Uterus (tissue), 4 donors: Measurements from ENCODE around the gene PSMA6. TPM values are rescaled to one million over a fixed set of nuclear protein-coding genes. Genes with fewer than 3 reads are reported as not detected.
"Not testable (repeated sequence)": the region's sequence is repeated elsewhere in the genome, so short reads cannot be mapped to it uniquely, and the experiment has no call there.

ENCODE experiments used
- DNase-seq, 2 donors: peaks; one replicate each; pipeline ENCODE4 v3.0.0-alpha.2; 2019 to 2020
- H3K27ac ChIP-seq, 2 donors: fragments of 200-600 bp; sonication (generic); 1 replicate in 1 of 2; 2 replicates in 1 of 2; pipeline ENCODE4 v1.5.1; 2016 to 2018
- H3K27me3 ChIP-seq, 2 donors: fragments of 200-600 bp; sonication (generic); one replicate each; pipeline ENCODE4 v1.5.1; 2018 to 2019; ENCODE audit warnings: control low read depth in 1 of 2
- H3K36me3 ChIP-seq, 2 donors: fragments of 200-600 bp; sonication (generic); one replicate each; pipeline ENCODE4 v1.5.1; 2019; ENCODE audit warnings: control low read depth in 1 of 2
- H3K4me1 ChIP-seq, 2 donors: fragments of 200-600 bp; sonication (generic); one replicate each; pipeline ENCODE4 v1.5.1; 2018 to 2019; ENCODE audit warnings: control low read depth in 1 of 2
- H3K4me3 ChIP-seq, 2 donors: fragments of 200-600 bp; sonication (generic); 1 replicate in 1 of 2; 2 replicates in 1 of 2; pipeline ENCODE4 v1.5.1; 2018 to 2019; ENCODE audit warnings: mild to moderate bottlenecking in 1 of 2
- H3K9me3 ChIP-seq, 2 donors: fragments of 200-600 bp; sonication (generic); one replicate each; pipeline ENCODE4 v1.5.1; 2019; ENCODE audit warnings: control low read depth in 1 of 2
- POLR2A ChIP-seq, 2 donors: fragments of 450-650 bp; IDR thresholded peaks; one replicate each; pipeline ENCODE4 v1.6.1; 2016; ENCODE audit warnings: antibody characterized with exemption in 2 of 2, mild to moderate bottlenecking in 1 of 2, moderate library complexity in 1 of 2
- intact Hi-C: fragments of 100-400 bp; cut with DNase I; formaldehyde crosslinking; loops from one replicate; pipeline ENCODE4 v1.15.1; 2023; ENCODE audit warnings: low total_unique reads
- total RNA-seq, 4 donors: library from RNA; depleted of rRNA in 3 of 4; stranded (reverse); fragments of >200 nt in 3 of 4; gene quantifications; one replicate each; pipeline versions ENCODE4 v1.1.0 to v1.2.4, GENCODE V29; 2014 to 2023
- TF ChIP-seq, protein P1 (sequence below), 4 experiments: fragments of 200-600 bp in 2 of 4; fragments of 450-650 bp in 2 of 4; sonication (generic) in 2 of 4; IDR thresholded peaks; one replicate each; pipeline ENCODE4 v1.5.1; 2016 to 2019; ENCODE audit warnings: antibody characterized with exemption in 4 of 4, mild to moderate bottlenecking in 2 of 4, moderate library complexity in 1 of 4
- donor health status: DM: yes; HTN: yes; CAD: no.

The PSMA6 gene
- total RNA-seq, 4 donors from 2014 or later = 114 to 180 (median 142) TPM

DNA sequence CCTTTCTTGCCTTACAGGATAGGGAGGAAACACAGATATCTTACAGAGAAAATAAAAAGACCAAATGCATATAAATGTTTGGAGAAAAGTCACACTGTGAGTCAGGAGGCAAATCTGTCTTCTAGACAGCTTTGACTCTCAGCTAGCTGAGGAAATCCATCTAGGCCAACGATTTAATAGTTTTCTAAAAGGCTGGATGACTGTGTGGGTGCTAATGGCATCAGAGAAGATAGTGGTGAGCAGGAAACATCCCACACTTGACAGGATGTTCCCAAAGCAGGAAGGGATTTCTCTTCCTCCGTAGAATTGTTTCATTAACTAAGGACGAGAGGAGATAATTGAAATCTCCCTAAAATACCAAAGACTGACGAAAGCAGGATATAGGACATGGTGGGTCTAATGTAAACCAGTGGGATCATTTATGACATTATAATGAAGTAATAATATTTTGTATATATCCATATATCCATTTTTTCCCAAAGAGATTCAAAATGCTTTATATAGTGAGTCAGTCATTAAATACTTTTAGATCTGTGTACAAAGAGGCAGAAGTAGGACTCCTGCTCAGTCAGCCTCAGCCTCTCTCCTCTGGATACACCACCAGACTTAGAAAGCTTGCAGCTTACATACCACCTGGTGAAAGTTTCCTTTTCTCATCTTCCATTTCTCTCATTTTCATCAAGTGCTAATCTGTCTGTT lies 44.3 kb upstream of the PSMA6 start:
- H3K4me3 ChIP-seq = no peak overlapping the region
- no peaks in the 10 kb centered on the region for H3K4me1 ChIP-seq
- no peak for DNase-seq
- no peak for TF ChIP-seq POLR2A (IDR thresholded peaks at IDR 0.05)
- TF ChIP-seq, protein P1, sequence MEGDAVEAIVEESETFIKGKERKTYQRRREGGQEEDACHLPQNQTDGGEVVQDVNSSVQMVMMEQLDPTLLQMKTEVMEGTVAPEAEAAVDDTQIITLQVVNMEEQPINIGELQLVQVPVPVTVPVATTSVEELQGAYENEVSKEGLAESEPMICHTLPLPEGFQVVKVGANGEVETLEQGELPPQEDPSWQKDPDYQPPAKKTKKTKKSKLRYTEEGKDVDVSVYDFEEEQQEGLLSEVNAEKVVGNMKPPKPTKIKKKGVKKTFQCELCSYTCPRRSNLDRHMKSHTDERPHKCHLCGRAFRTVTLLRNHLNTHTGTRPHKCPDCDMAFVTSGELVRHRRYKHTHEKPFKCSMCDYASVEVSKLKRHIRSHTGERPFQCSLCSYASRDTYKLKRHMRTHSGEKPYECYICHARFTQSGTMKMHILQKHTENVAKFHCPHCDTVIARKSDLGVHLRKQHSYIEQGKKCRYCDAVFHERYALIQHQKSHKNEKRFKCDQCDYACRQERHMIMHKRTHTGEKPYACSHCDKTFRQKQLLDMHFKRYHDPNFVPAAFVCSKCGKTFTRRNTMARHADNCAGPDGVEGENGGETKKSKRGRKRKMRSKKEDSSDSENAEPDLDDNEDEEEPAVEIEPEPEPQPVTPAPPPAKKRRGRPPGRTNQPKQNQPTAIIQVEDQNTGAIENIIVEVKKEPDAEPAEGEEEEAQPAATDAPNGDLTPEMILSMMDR (IDR thresholded peaks at IDR 0.05) = no peak
- no peaks in the 10 kb centered on the region for H3K9me3 ChIP-seq
- H3K27ac ChIP-seq = no peak overlapping the region
- intact Hi-C loops = no loop called here
- H3K27me3 ChIP-seq = no peaks in the 10 kb centered on the region
- no peaks in the 10 kb centered on the region for H3K36me3 ChIP-seq

DNA sequence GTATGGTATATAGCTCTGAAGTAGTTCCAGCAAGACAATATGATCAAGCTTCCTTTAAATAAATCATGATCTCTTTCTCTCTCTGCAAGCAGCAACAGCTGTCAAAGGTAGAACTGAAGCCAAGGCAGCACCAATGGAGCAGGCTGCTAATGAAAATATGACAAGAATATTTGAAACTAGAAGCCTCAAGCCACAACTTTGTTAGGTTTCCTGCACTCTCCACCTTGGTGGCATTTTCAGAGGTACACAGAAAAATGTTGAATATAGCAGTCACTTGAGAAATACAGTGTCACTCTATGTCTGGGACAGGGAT lies 43.8 kb upstream of the PSMA6 start:
- no peak for DNase-seq
- H3K9me3 ChIP-seq = no peaks in the 10 kb centered on the region
- intact Hi-C loops = no loop called here
- no peaks in the 10 kb centered on the region for H3K4me1 ChIP-seq
- no peak overlapping the region for H3K27ac ChIP-seq
- H3K4me3 ChIP-seq = no peak overlapping the region
- TF ChIP-seq POLR2A (IDR thresholded peaks at IDR 0.05) = no peak
- TF ChIP-seq, protein P1 (IDR thresholded peaks at IDR 0.05) = no peak
- no peaks in the 10 kb centered on the region for H3K36me3 ChIP-seq
- no peaks in the 10 kb centered on the region for H3K27me3 ChIP-seq

GRCh38 chr14:35250319-35250718 lies 41.9 kb upstream of the PSMA6 start:
- TF ChIP-seq POLR2A (IDR thresholded peaks at IDR 0.05) = no peak
- TF ChIP-seq, protein P1 (IDR thresholded peaks at IDR 0.05) = no peak
- Histone ChIP-seq H3K36me3 (no peaks in the 10 kb centered on the region), H3K4me1 (no peaks in the 10 kb centered on the region), H3K27me3 (no peaks in the 10 kb centered on the region), H3K9me3 (no peaks in the 10 kb centered on the region), H3K27ac (no peak overlapping the region), H3K4me3 (no peak overlapping the region)
- intact Hi-C loops = no loop called here
- no peak for DNase-seq

DNA sequence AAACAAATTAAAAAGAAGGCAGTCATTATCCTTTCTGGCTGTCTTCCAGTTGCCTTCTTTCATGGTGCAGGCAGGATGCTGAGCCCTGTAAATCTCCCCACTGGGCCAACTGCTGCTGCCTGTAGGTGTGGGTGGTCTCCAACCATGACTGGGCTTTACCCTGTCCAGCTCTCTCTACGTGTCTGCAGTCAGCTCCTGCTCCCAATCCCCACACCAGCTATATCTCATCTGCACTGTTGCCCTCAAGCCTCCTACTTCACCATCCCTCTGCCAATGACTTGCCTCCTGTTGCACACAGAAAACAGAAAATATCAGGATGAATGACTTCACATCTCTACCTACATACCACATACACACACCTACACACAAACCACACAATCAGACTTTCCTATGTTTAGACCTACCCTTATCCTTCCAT lies 39.7 kb upstream of the PSMA6 start:
- no peak for DNase-seq
- H3K4me3 ChIP-seq = no peak overlapping the region
- no peaks in the 10 kb centered on the region for H3K4me1 ChIP-seq
- no peaks in the 10 kb centered on the region for H3K36me3 ChIP-seq
- H3K27ac ChIP-seq = no peak overlapping the region
- no peaks in the 10 kb centered on the region for H3K9me3 ChIP-seq
- intact Hi-C loops = no loop called here
- TF ChIP-seq, protein P1 (IDR thresholded peaks at IDR 0.05) = no peak
- TF ChIP-seq POLR2A (IDR thresholded peaks at IDR 0.05) = no peak
- no peaks in the 10 kb centered on the region for H3K27me3 ChIP-seq

DNA sequence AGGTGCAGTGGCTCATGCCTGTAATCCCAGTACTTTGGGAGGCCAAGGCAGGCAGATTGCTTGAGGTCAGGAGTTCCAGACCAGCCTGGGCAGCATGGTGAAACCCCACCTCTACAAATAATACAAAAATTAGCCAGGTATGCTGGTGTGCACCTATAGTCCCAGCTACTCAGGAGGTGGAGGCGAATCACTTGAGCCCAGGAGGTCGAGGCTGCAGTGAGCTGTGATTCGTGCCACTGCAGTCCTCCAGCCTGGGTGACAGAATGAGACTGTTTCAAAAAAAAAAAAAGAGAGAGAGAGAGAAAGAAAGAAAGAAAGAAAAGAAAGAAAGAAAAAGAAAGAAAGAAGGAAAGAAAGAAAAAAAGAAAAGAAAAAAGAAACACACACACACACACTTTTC lies 39.1 kb upstream of the PSMA6 start:
- H3K27ac ChIP-seq, H3K9me3 ChIP-seq, H3K36me3 ChIP-seq, H3K4me1 ChIP-seq, H3K4me3 ChIP-seq, H3K27me3 ChIP-seq, DNase-seq, intact Hi-C loops: not testable (repeated sequence)

DNA sequence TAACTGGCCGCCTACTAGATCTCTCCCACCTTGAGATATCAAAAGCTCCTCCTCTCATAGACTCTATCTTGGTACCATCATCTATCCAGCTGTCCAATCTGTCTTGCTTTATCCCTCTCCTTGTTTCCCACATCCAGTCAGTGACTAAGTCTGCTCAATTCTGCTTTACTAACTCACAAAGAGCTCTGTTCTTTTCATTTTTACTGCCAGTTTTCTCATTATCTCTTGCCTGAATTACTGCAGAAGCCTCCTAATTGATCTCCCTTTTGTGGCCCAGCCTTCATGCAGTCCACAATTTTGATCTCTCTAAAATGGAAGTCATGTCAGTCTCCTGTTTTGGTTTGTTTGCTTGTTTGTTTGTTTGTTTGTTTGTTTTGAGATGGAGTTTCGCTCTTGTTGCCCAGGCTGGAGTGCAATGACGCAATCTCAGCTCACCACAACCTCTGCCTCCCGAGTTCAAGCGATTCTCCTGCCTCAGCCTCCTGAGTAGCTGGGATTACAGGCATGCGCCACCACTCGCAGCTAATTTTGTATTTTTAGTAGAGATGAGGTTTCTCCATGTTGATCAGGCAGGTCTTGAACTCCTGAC lies 38.1 kb upstream of the PSMA6 start:
- H3K27ac ChIP-seq, H3K27me3 ChIP-seq, H3K36me3 ChIP-seq, DNase-seq, H3K9me3 ChIP-seq, H3K4me3 ChIP-seq, intact Hi-C loops, H3K4me1 ChIP-seq: not testable (repeated sequence)
